ENCODE data around the gene PLXND1. TPM values are rescaled to one million over a fixed set of nuclear protein-coding genes. Genes with fewer than 3 reads are reported as not detected.

PLXND1 gene
- total RNA-seq, 4 donors from 2014 or later, result 155 to 300 (median 197) TPM

DNA sequence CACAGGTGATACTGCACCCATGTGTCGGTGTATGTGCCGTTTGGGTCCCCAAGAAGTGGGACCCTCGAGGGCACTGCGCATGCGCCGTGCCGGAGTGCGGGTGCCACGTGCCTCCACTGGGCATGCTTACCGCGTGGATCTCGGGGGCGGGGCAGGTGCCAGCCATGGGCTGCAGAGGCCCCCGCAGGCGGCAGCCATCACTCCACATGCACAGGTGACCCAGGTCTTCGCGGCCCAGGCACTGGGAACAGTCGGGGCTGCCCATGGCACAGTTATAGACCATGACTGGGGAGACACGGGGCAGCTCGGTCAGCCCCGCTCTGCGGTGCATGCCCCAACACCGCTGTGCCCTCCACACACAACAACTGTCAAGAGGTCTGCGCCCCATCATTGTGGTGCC lies 32.3 kb downstream of the PLXND1 start:
- no peaks in the 10 kb centered on the region for H3K9me3 ChIP-seq
- peaks cover 0 to 36% (median 27%) of the 10 kb centered on the region in 4 donors for H3K4me1 ChIP-seq
- no peak for TF ChIP-seq POLR2A (IDR thresholded peaks at IDR 0.05)
- 87 to 95% methylated on average over 10 to 13 of the region's 24 CpGs for WGBS, 2 donors
- no peaks in the 10 kb centered on the region for H3K27me3 ChIP-seq
- peak overlapping the region in 1 of 4 donors; percentile 84 for H3K27ac ChIP-seq
- H3K4me3 ChIP-seq, result no peak overlapping the region
- H3K36me3 ChIP-seq, result peaks cover 0 to 100% (median 6%) of the 10 kb centered on the region in 3 donors
- no peak for DNase-seq (ENCODE audit: low spot score in 2 of 2)

DNA sequence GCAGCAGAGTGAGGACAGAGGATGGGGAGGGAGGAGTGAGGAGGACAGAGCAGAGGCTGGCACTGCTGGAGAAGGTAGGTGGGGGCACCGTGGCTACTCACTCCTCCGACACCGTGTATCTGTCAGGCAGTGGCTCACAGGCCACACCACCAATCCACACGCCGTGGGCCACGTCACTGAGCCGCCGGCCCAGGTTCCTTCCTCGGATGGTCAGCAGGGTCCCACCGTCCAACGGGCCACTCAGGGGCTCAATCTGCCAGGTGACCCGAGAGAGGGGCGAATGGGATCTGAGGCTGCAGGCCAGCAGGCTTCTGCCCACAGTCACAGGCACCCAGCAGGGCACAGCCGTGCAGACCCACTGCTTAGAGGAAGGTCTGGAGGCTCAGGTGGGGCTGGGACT lies 33.0 kb downstream of the PLXND1 start:
- H3K27me3 ChIP-seq, result no peaks in the 10 kb centered on the region
- H3K27ac ChIP-seq, result peak overlapping the region in 1 of 4 donors; percentile 17
- H3K9me3 ChIP-seq, result no peaks in the 10 kb centered on the region
- 79 to 94% methylated on average over 9 to 14 of the region's 14 CpGs for WGBS, 2 donors
- peaks cover 0 to 29% (median 24%) of the 10 kb centered on the region in 4 donors for H3K4me1 ChIP-seq
- no peak for DNase-seq (ENCODE audit: low spot score in 2 of 2)
- TF ChIP-seq, protein P1, sequence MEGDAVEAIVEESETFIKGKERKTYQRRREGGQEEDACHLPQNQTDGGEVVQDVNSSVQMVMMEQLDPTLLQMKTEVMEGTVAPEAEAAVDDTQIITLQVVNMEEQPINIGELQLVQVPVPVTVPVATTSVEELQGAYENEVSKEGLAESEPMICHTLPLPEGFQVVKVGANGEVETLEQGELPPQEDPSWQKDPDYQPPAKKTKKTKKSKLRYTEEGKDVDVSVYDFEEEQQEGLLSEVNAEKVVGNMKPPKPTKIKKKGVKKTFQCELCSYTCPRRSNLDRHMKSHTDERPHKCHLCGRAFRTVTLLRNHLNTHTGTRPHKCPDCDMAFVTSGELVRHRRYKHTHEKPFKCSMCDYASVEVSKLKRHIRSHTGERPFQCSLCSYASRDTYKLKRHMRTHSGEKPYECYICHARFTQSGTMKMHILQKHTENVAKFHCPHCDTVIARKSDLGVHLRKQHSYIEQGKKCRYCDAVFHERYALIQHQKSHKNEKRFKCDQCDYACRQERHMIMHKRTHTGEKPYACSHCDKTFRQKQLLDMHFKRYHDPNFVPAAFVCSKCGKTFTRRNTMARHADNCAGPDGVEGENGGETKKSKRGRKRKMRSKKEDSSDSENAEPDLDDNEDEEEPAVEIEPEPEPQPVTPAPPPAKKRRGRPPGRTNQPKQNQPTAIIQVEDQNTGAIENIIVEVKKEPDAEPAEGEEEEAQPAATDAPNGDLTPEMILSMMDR (IDR thresholded peaks at IDR 0.05), result no peak
- TF ChIP-seq EP300 (IDR thresholded peaks at IDR 0.05) (no peak), POLR2A (IDR thresholded peaks at IDR 0.05) (no peak)
- peaks cover 0 to 100% (median 6%) of the 10 kb centered on the region in 3 donors for H3K36me3 ChIP-seq
- no peak overlapping the region for H3K4me3 ChIP-seq

DNA sequence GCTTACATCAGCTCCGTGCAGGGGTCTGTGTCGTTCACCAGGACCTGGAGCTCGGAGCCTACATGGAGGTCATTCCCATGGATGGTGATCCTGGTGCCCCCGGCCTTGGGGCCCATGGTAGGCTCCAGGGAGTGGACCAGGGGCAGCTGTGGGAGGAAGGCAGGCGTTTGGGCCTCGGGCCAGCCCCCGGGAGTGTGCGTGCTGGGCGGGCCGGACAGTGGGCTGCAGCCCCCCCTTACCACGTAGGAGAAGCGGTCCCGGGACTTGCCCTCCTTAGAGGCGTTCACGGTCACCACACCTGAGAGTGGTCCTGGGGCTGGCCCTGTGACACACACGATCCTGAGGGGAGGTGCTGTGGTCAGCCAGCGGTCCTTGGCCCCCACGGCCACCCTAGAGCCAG lies 33.9 kb downstream of the PLXND1 start:
- H3K4me3 ChIP-seq, result no peak overlapping the region
- no peaks in the 10 kb centered on the region for H3K9me3 ChIP-seq
- TF ChIP-seq POLR2A (IDR thresholded peaks at IDR 0.05) (no peak), EP300 (IDR thresholded peaks at IDR 0.05) (no peak)
- TF ChIP-seq, protein P1 (IDR thresholded peaks at IDR 0.05), result no peak
- WGBS, 2 donors, result 80 to 91% methylated on average over 3 to 5 of the region's 18 CpGs
- H3K4me1 ChIP-seq, result peaks cover 0 to 23% (median 17%) of the 10 kb centered on the region in 4 donors
- H3K27ac ChIP-seq, result peak overlapping the region in 1 of 4 donors; percentile 34
- no peaks in the 10 kb centered on the region for H3K27me3 ChIP-seq
- H3K36me3 ChIP-seq, result peaks cover 0 to 100% (median 6%) of the 10 kb centered on the region in 3 donors
- DNase-seq (ENCODE audit: low spot score in 2 of 2), result no peak

DNA sequence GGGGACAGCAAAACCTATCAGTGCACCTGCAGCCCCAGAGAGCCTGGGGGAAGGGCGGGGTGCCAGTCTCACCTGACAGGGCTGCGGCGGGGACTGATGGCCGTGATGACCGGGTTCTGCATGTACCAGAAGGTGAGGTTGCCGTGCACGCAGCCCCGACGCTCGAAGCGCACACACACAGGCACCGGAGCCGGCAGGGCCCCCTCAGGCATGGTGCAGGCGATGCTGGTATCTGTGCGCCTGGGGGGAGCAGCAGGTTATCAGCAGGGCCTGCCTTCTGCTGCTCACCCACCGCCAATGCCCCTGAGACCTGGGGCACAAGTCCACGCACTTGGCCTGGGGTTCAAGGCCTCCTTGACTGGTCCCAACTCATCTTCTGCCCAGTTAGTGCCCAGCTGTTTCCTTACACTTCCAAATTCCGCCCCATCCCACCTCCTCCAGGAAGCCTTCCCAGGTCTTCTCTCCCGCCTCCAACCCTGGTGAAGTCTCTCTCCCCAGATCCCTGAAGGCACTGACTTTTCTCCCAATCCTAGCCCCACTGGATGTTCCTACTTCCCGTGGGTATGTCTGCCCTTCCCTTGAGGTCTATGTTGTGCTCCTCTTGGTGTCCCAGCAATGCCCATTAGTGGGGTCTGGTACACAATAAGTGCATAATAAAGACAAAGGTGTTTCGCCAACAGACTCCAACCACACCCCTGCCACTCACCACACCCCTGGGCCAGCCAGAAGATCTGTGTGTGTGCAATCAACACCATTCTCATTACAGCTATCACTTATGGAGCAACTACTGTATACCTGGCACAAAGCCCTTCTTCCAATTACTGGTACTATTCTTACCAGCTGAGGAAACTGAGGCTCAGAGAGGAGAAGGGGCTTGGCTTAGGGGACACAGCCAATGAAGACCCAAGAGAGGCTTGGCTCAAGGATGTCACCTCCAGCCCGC lies 34.6 kb downstream of the PLXND1 start:
- 93 to 98% methylated on average over 9 to 21 of the region's 22 CpGs for WGBS, 2 donors
- Histone ChIP-seq H3K27me3 (no peaks in the 10 kb centered on the region), H3K4me1 (peaks cover 0 to 23% (median 12%) of the 10 kb centered on the region in 4 donors), H3K9me3 (no peaks in the 10 kb centered on the region), H3K36me3 (peaks cover 0 to 100% (median 6%) of the 10 kb centered on the region in 3 donors), H3K4me3 (no peak overlapping the region), H3K27ac (peak overlapping the region in 1 of 4 donors; percentile 34)
- no peak for DNase-seq (ENCODE audit: low spot score in 2 of 2)
- TF ChIP-seq EP300 (IDR thresholded peaks at IDR 0.05) (no peak), POLR2A (IDR thresholded peaks at IDR 0.05) (no peak)
- TF ChIP-seq, protein P1 (IDR thresholded peaks at IDR 0.05), result no peak

DNA sequence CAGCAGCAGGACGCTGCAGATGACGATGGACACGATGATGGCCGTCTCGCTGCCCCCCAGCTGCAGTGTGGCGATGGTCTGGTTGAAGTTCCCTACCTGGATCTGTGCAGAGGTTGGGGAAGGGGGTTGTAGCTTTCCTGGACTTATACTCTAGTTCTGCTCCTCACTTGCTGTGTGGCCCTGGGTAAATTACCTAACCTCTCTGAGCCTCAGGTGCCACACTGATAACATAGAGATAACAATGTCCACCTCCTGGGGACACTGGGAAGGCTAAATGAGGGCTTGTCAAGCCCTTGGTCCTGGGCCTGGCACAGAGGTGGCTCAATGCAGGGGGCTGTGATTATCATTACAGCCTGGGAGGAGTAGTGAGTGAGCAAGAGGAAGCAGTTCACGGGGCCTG lies 36.6 kb downstream of the PLXND1 start:
- DNase-seq (ENCODE audit: low spot score in 2 of 2), result no peak
- H3K9me3 ChIP-seq, result no peaks in the 10 kb centered on the region
- TF ChIP-seq POLR2A (IDR thresholded peaks at IDR 0.05), result no peak
- no peak for TF ChIP-seq EP300 (IDR thresholded peaks at IDR 0.05)
- TF ChIP-seq, protein P1 (IDR thresholded peaks at IDR 0.05), result no peak
- H3K36me3 ChIP-seq, result peaks cover 0 to 100% (median 14%) of the 10 kb centered on the region in 3 donors
- 86 to 95% methylated on average over 7 of the region's 7 CpGs for WGBS, 2 donors
- H3K27me3 ChIP-seq, result no peaks in the 10 kb centered on the region
- H3K4me1 ChIP-seq, result peaks cover 0 to 28% (median 5%) of the 10 kb centered on the region in 4 donors
- no peak overlapping the region for H3K27ac ChIP-seq
- no peak overlapping the region for H3K4me3 ChIP-seq

Data from tibial nerve (tissue), 4 donors.